HEK293 (cell line): ENCODE data around the gene ZBTB14.

Source experiments
- CTCF ChIA-PET: fragments of 350-600 bp; formaldehyde crosslinking; extraction: SDS; loops from one replicate; lab custom pipeline; 2021; ENCODE audit warnings: antibody characterized with exemption; lab: Yijun Ruan, JAX
- POLR2A ChIA-PET: fragments of 300-600 bp; formaldehyde crosslinking; extraction: SDS; loops from one replicate; lab custom pipeline; 2020; ENCODE audit warnings: antibody characterized with exemption, inconsistent platforms; lab: Yijun Ruan, JAX
- H3K27ac ChIP-seq: fragments of 200-500 bp; sonication (Bioruptor generic); 2 replicates; pipeline ENCODE4 v1.5.1; 2014; ENCODE audit warnings: low read depth, low read length, control low read depth, inconsistent platforms; ENCODE audit errors: extremely low read depth
- H3K36me3 ChIP-seq, 2 experiments: fragments of 200-500 bp in 1 of 2; sonication (Bioruptor generic) in 1 of 2; 1 replicate in 1 of 2; 2 replicates in 1 of 2; pipeline ENCODE4 v1.5.1; 2014 to 2017; ENCODE audit warnings: inconsistent platforms in 2 of 2, low read length in 2 of 2; ENCODE audit not compliant: control insufficient read depth in 2 of 2, insufficient read depth in 1 of 2
- H3K4me1 ChIP-seq: fragments of 200-500 bp; sonication (Bioruptor generic); 2 replicates; pipeline ENCODE4 v1.5.1; 2014; ENCODE audit warnings: mild to moderate bottlenecking, low read length, inconsistent platforms; ENCODE audit not compliant: control insufficient read depth, insufficient read depth
- H3K4me3 ChIP-seq: 2 replicates; pipeline ENCODE4 v1.5.1; 2011; ENCODE audit warnings: low read depth, mild to moderate bottlenecking, control low read depth, low read length, moderate library complexity
- H3K9me3 ChIP-seq: fragments of 200-500 bp; sonication (Bioruptor generic); 2 replicates; pipeline ENCODE4 v1.5.1; 2014; ENCODE audit warnings: low read depth, low read length, inconsistent platforms; ENCODE audit not compliant: control insufficient read depth, insufficient read depth
- BCL11A ChIP-seq: fragments of 450-650 bp; formaldehyde crosslinking; IDR thresholded peaks from 2 replicates; pipeline ENCODE4 v1.5.1; 2016; ENCODE audit warnings: low read depth, missing biosample characterization, missing genetic modification characterization
- EGR2 ChIP-seq: fragments of 450-650 bp; formaldehyde crosslinking; IDR thresholded peaks from 2 replicates; pipeline ENCODE4 v1.5.1; 2016; ENCODE audit warnings: low read depth, missing biosample characterization, missing genetic modification characterization
- KLF9 ChIP-seq: fragments of 450-650 bp; formaldehyde crosslinking; IDR thresholded peaks from 2 replicates; pipeline ENCODE4 v1.5.1; 2016; ENCODE audit warnings: missing biosample characterization, missing genetic modification characterization, low read depth
- PRDM4 ChIP-seq: fragments of 450-650 bp; formaldehyde crosslinking; IDR thresholded peaks from 2 replicates; pipeline ENCODE4 v1.5.1; 2017; ENCODE audit warnings: missing biosample characterization, missing genetic modification characterization
- ZNF157 ChIP-seq: fragments of 450-650 bp; formaldehyde crosslinking; IDR thresholded peaks from 2 replicates; pipeline ENCODE4 v1.5.1; 2016; ENCODE audit warnings: missing biosample characterization, missing genetic modification characterization
- ZNF24 ChIP-seq: fragments of 450-650 bp; formaldehyde crosslinking; IDR thresholded peaks from 2 replicates; pipeline ENCODE4 v1.5.1; 2016; ENCODE audit warnings: missing biosample characterization, missing genetic modification characterization
- ZNF280C ChIP-seq: fragments of 450-650 bp; formaldehyde crosslinking; IDR thresholded peaks from 2 replicates; pipeline ENCODE4 v1.5.1; 2016; ENCODE audit warnings: missing biosample characterization, missing genetic modification characterization
- ZNF777 ChIP-seq: fragments of 450-650 bp; formaldehyde crosslinking; IDR thresholded peaks from 2 replicates; pipeline ENCODE4 v1.5.1; 2017; ENCODE audit warnings: missing biosample characterization, missing genetic modification characterization, borderline replicate concordance
- ZNF792 ChIP-seq: fragments of 450-650 bp; formaldehyde crosslinking; IDR thresholded peaks from 2 replicates; pipeline ENCODE4 v1.5.1; 2016; ENCODE audit warnings: missing biosample characterization, missing genetic modification characterization
- TF ChIP-seq, protein P1 (sequence below): fragments of 450-650 bp; formaldehyde crosslinking; IDR thresholded peaks from 2 replicates; pipeline ENCODE4 v1.5.1; 2017; ENCODE audit warnings: missing biosample characterization, missing genetic modification characterization

Gene ZBTB14

GRCh38 chr18:5244941-5245340, 50.6 kb downstream of the ZBTB14 start (continued):
- no peak for TF ChIP-seq ZNF280C
- TF ChIP-seq PRDM4 (tag by site-specific recombination): no peak
- TF ChIP-seq KLF9: no peak
- TF ChIP-seq ZNF777 (tag by site-specific recombination): no peak
- no peak for TF ChIP-seq ZNF157 (tag by site-specific recombination)
- TF ChIP-seq, protein P1, sequence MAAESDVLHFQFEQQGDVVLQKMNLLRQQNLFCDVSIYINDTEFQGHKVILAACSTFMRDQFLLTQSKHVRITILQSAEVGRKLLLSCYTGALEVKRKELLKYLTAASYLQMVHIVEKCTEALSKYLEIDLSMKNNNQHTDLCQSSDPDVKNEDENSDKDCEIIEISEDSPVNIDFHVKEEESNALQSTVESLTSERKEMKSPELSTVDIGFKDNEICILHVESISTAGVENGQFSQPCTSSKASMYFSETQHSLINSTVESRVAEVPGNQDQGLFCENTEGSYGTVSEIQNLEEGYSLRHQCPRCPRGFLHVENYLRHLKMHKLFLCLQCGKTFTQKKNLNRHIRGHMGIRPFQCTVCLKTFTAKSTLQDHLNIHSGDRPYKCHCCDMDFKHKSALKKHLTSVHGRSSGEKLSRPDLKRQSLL (tag by site-specific recombination): no peak

DNA sequence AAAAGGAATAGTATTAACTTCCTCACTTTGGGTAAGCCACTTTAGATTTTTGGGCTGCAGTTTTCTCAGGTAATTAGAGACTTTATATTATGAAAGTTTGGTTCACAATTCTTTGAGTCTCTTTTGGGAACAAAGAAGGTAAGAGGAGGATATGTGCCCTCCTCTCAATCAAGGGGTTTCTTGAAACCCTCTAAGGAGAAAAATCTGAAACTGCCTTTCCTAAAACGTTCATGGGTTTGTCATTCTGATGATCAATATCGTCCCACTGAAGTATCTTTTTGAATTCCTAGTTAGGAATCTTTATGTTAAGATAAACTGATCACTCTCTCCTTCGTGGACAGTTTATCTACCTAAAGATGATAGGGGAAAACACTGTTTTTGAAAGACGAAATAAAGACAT, 56.1 kb downstream of the ZBTB14 start:
- peaks cover 8% of the 10 kb centered on the region; the same call in 1 of the 2 replicates for H3K4me1 ChIP-seq
- H3K9me3 ChIP-seq: no peaks in the 10 kb centered on the region
- no peaks in the 10 kb centered on the region; a peak in 1 of 3 replicates for H3K36me3 ChIP-seq
- H3K4me3 ChIP-seq: peak overlapping the region; percentile 60
- ChIA-PET CTCF (interaction anchor here (0.6 kb wide), 2 partner anchors 8 kb away, joined by 3 read pairs; no protein-coding TSS in a partner anchor), POLR2A (no interaction called here)
- no peak overlapping the region for H3K27ac ChIP-seq
- TF ChIP-seq PRDM4 (tag by site-specific recombination) (peak; percentile 76), EGR2 (no peak), BCL11A (tag by site-specific recombination) (no peak), ZNF24 (tag by site-specific recombination) (no peak), ZNF792 (tag by site-specific recombination) (no peak)
